Left forelimb (tissue), 1 donor: ENCODE data around the gene SLC16A11.
"Not testable (repeated sequence)": the region's sequence is repeated elsewhere in the genome, so short reads cannot be mapped to it uniquely, and the experiment has no call there.

ENCODE experiments used
- DNase-seq: peaks from one replicate; pipeline ENCODE4 v3.0.0-alpha.2; 2018; ENCODE audit warnings: low spot score

SLC16A11 gene

GRCh38 chr17:7043497-7044198 lies at the start of gene SLC16A11:
TSS of gene SLC16A11 (minus strand) at chr17:7044092. CDS start at chr17:7043513, 579 bp downstream.
- DNase-seq, result no peak

GRCh38 chr17:7091311-7092005 lies 47.6 kb upstream of the SLC16A11 start:
- not testable (repeated sequence) for DNase-seq

- not testable (repeated sequence) for DNase-seq
Measured at GRCh38 chr17:7089570-7089969, 45.7 kb upstream of the SLC16A11 start.

- not testable (repeated sequence) for DNase-seq
Measured at GRCh38 chr17:7088442-7088841, 44.5 kb upstream of the SLC16A11 start.

- DNase-seq, result no peak
Measured at GRCh38 chr17:7084088-7084487, 40.2 kb upstream of the SLC16A11 start.

- DNase-seq, result no peak
Measured at GRCh38 chr17:7083592-7083991, 39.7 kb upstream of the SLC16A11 start.

- DNase-seq, result peak; percentile 54
Measured at GRCh38 chr17:7081341-7082062, 37.6 kb upstream of the SLC16A11 start.

GRCh38 chr17:7080456-7081041 lies 36.7 kb upstream of the SLC16A11 start:
- DNase-seq, result no peak

- DNase-seq, result no peak
Measured at GRCh38 chr17:7079581-7080455, 35.9 kb upstream of the SLC16A11 start, which contains the start of gene CLEC10A. TSS of gene CLEC10A (minus strand) at chr17:7080251. CDS start at chr17:7078812, 1,439 bp downstream.

- no peak for DNase-seq
Measured at GRCh38 chr17:7078711-7079110, 34.8 kb upstream of the SLC16A11 start.

GRCh38 chr17:7077911-7078546 lies 34.1 kb upstream of the SLC16A11 start:
- no peak for DNase-seq

- DNase-seq, result no peak
Measured at GRCh38 chr17:7074931-7075330, 31.0 kb upstream of the SLC16A11 start.

GRCh38 chr17:7072406-7072805 lies 28.5 kb upstream of the SLC16A11 start:
- no peak for DNase-seq

GRCh38 chr17:7070712-7071111 lies 26.8 kb upstream of the SLC16A11 start:
- DNase-seq, result no peak

GRCh38 chr17:7068268-7068667 lies 24.4 kb upstream of the SLC16A11 start:
- no peak for DNase-seq

GRCh38 chr17:7067198-7067597 lies 23.3 kb upstream of the SLC16A11 start:
- DNase-seq, result no peak

- no peak for DNase-seq
Measured at GRCh38 chr17:7064261-7064660, 20.4 kb upstream of the SLC16A11 start.

- no peak for DNase-seq
Measured at GRCh38 chr17:7063518-7064094, 19.7 kb upstream of the SLC16A11 start.

- no peak for DNase-seq
Measured at GRCh38 chr17:7060165-7060891, 16.4 kb upstream of the SLC16A11 start.
